ENCODE measurements around the gene DGKK. TPM values are rescaled to one million over a fixed set of nuclear protein-coding genes. Genes with fewer than 3 reads are reported as not detected.

Gene DGKK, protein sequence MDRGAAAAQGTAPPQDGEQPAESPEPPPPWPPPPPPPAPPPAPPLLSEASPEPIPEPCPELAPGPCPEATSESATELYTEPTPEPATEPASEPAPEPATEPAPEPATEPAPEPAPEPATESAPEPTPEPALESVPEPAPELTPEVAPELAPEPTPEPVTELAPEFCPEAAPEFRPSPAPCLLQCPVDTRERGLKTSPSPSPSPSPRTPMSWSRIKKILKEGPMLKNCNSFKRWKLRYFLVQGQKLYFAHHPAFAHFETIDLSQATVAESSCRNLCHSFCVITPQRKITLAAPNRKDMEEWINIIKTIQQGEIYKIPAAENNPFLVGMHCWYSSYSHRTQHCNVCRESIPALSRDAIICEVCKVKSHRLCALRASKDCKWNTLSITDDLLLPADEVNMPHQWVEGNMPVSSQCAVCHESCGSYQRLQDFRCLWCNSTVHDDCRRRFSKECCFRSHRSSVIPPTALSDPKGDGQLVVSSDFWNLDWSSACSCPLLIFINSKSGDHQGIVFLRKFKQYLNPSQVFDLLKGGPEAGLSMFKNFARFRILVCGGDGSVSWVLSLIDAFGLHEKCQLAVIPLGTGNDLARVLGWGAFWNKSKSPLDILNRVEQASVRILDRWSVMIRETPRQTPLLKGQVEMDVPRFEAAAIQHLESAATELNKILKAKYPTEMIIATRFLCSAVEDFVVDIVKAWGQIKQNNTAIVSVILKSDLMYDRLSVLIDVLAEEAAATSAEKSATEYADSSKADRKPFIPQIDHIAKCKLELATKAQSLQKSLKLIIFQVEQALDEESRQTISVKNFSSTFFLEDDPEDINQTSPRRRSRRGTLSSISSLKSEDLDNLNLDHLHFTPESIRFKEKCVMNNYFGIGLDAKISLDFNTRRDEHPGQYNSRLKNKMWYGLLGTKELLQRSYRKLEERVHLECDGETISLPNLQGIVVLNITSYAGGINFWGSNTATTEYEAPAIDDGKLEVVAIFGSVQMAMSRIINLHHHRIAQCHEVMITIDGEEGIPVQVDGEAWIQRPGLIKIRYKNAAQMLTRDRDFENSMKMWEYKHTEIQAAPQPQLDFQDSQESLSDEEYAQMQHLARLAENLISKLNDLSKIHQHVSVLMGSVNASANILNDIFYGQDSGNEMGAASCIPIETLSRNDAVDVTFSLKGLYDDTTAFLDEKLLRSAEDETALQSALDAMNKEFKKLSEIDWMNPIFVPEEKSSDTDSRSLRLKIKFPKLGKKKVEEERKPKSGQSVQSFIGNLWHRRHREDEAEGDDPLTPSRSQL
- 0.10 TPM in 1 of 2 replicates, not detected in the other for total RNA-seq (2014; rRNA removed; shearing (Covaris generic))

DNA sequence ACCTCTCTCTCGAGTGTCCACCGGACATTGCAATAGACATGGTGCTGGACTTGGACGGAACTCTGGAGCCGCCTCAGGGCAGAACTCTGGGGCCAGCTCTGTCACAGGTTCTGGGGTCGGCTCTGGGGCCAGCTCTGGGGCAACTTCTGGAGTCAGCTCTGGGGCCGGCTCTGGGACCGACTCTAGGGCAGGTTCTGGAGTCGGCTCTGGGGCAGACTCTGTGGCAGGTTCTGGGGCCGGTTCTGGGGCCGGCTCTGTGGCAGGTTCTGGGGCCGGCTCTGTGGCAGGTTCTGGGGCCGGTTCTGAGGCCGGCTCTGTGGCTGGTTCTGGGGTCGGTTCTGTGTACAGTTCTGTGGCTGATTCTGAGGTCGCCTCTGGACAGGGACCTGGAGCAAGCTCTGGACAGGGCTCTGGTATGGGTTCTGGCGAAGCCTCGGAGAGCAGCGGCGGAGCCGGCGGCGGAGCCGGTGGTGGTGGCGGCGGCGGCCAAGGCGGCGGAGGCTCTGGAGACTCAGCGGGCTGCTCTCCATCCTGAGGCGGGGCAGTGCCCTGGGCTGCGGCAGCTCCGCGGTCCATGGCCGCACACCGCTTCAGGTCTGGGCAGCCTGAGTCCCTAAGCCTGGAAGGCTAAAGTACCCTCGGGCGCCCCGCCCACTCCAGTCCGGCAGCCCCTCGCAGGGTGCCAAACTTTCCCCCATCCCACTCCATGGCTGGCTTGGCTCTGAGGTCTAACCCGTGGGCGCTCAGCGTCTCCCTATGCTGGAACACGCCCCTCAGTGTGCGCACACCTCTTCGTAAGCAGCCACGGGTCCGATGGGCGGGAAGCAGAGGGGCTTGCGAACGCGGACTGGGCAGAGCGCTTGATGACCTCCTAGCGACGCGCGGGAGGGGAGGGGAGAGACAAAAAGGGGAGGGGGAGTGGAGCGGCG is at the start of gene DGKK:
Gene DGKK, minus strand, starts transcription at position 723 of the 929 bp plus-strand sequence. Its CDS starts 147 bp downstream, at position 576.
- DNase-seq (ENCODE audit: low spot score) = no peak
- in situ Hi-C loops (cut with HindIII; ENCODE audit: low sequenced_read_pairs) = no loop called here

GRCh38 chrX:50514811-50515210 is 44.2 kb upstream of the DGKK start:
- no peak for DNase-seq (ENCODE audit: low spot score)
- in situ Hi-C loops (cut with HindIII; ENCODE audit: low sequenced_read_pairs) = no loop called here

- in situ Hi-C loops (cut with HindIII; ENCODE audit: low sequenced_read_pairs) = no loop called here
- DNase-seq (ENCODE audit: low spot score) = no peak
Observed at GRCh38 chrX:50497114-50497513, 26.5 kb upstream of the DGKK start.

- in situ Hi-C loops (cut with HindIII; ENCODE audit: low sequenced_read_pairs) = no loop called here
- no peak for DNase-seq (ENCODE audit: low spot score)
Observed at GRCh38 chrX:50495616-50496015, 25.0 kb upstream of the DGKK start.

- DNase-seq (ENCODE audit: low spot score) = no peak
- in situ Hi-C loops (cut with HindIII; ENCODE audit: low sequenced_read_pairs) = no loop called here
Observed at GRCh38 chrX:50492720-50493119, 22.1 kb upstream of the DGKK start.

DNA sequence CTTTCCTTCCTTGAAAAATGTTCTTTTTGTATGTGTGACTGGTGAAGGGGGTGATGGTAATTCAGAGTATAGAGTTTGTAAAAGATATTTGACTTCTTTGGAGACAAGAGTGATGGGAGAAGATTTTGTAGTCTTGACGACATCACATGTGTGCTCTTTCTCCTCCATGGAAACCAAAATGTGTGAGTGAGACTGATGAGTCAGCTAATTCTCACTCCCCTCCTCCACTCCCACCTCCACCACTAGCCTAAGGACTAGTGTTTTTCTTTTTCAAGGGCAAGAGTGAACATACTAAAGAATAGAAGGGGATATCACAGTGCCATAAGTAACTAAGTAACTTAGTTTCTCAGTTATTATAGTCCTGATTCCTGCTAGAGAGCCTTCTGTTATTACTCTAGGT is 14.0 kb upstream of the DGKK start:
- no peak for DNase-seq (ENCODE audit: low spot score)
- in situ Hi-C loops (cut with HindIII; ENCODE audit: low sequenced_read_pairs) = no loop called here

DNA sequence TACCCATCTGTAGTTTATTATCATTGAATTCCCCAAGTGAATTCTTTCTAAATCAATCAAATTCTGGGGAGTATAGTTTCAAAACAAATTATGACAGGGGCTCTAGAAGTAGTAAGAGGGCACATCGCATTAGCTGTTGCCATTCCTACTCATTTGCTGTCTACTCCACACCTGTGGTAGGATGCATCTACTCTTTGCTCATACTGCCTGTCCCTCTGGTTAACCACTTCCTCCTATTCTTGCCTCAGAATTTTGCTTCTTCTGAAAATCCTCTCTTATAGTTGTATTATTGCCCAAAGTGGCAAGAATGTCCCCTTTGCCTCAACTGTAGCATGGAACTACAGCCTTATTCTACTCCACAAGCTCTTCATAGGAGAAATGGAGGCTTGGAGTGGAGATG is 12.7 kb upstream of the DGKK start:
- in situ Hi-C loops (cut with HindIII; ENCODE audit: low sequenced_read_pairs) = no loop called here
- DNase-seq (ENCODE audit: low spot score) = no peak

DNA sequence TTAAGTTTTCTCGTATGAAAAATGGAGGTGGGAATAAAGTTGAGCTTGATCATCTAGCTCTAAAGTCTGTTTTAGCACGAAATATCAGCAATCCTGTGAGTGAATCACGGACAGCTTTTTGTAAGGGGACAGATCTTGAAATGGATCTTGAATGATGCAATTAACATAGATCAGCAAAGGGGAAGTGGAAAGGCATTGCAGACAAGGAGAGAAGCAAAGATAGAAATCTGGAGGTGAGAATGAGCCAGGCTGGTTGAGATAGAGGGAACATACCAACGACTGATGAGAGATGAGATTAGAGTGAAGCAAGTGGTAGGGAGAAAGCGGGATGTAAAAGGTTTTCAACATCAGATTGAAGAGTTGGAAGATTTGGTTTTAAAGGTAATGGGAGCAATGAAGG is 4.6 kb upstream of the DGKK start:
- no peak for DNase-seq (ENCODE audit: low spot score)
- in situ Hi-C loops (cut with HindIII; ENCODE audit: low sequenced_read_pairs) = no loop called here

DNA sequence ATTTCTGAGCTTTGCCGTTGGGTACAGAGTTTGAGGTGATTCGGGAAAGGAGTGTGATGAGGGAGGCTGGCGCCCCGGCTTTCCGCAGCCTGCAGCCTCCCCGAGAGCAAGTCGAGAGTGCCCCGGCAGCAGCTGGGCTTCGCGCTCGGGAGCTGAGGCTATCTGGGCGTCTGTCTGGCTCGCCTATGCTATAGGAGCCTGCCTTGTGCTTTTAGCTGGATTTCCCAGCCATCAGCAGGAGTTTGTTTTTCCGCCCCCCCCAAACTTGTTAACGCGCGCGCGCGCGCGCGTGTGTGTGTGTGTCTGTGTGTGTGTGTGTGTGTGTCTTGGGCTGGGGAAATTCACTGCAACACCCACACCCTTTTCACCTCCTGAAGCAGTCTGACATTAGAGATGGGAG is 765 bp upstream of the DGKK start:
- in situ Hi-C loops (cut with HindIII; ENCODE audit: low sequenced_read_pairs) = no loop called here
- DNase-seq (ENCODE audit: low spot score) = no peak

- no peak for DNase-seq (ENCODE audit: low spot score)
- in situ Hi-C loops (cut with HindIII; ENCODE audit: low sequenced_read_pairs) = no loop called here
Observed at GRCh38 chrX:50469206-50469605, 1.4 kb downstream of the DGKK start.

GRCh38 chrX:50459615-50460014 is 11.0 kb downstream of the DGKK start:
- no peak for DNase-seq (ENCODE audit: low spot score)
- in situ Hi-C loops (cut with HindIII; ENCODE audit: low sequenced_read_pairs) = no loop called here

DNA sequence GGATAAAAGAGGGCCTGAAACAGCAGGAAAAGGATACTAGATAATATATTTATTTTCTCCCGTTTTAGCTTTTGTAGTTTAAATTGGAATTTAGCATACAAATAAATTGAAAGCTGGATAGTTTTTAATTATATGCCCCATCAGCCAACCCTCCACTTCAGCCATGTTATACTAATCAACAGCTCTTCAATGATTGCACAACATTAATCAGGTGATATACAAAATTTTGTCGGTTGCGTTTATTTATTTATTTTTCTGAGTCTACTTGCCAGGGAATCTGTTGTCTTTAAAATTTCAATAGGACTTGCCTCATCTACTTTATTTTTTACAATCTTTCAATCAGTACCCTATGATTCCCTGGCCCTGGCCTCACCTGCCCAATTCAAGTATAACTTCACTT is 12.1 kb downstream of the DGKK start:
- in situ Hi-C loops (cut with HindIII; ENCODE audit: low sequenced_read_pairs) = no loop called here
- no peak for DNase-seq (ENCODE audit: low spot score)

- no peak for DNase-seq (ENCODE audit: low spot score)
- in situ Hi-C loops (cut with HindIII; ENCODE audit: low sequenced_read_pairs) = no loop called here
Observed at GRCh38 chrX:50456712-50457484, 13.7 kb downstream of the DGKK start.

DNA sequence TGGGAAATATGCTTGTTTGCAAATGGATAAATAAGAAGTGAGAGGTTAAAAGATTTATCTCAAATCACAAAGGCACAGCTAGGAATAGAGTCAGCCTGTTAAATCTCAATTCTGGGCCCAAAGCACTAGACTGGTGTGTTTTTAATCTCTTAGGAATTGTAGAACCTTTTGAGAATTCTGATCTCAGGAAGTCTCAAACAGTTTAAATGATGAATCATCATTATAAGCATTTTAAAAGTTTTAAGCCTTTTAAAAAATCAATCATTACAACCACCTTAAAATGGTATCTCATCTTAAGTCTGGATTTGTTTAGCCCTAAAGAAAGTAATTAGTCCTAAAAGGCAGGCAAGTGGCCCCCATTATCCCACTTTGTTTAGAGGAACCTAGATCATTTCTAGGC is 17.8 kb downstream of the DGKK start:
- in situ Hi-C loops (cut with HindIII; ENCODE audit: low sequenced_read_pairs) = no loop called here
- no peak for DNase-seq (ENCODE audit: low spot score)

DNA sequence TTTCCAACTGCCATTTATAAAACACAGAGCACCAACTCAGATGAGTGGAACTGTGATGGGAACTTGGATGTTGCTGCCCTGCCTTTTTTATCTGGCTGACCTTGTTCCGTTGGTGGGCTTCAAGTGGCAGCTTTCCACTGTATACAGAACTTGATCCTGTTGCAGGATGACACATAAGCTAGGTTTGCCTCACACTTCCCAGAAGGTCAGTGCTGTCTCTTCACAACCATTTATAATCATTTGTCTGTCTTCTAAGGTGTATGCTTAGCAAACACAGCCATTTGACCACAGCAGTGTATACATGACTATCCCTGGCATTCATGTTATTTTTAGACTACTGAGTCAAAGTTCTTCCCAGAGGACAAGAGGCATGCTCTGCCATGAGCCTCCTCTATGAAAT is 20.3 kb downstream of the DGKK start:
- in situ Hi-C loops (cut with HindIII; ENCODE audit: low sequenced_read_pairs) = no loop called here
- DNase-seq (ENCODE audit: low spot score) = no peak

DNA sequence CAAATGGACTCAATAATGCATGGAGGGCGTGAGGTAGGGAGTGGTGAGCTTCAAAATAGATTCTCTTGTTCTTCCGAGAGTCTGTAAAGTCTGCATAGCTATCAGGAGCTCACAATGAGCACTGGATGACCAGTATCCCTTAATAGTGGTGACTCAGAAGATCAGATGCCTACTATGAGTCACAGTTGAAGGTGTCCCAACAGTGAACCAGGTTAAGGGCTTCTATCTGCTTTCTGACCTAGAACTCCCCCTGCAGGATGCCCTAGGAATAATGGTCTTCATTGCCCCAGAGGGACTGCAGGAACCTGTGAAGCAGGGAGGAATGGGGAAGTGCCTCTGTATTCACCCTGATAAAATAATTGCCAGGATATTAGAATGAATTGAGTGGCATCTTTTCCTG is 22.1 kb downstream of the DGKK start:
- no peak for DNase-seq (ENCODE audit: low spot score)
- in situ Hi-C loops (cut with HindIII; ENCODE audit: low sequenced_read_pairs) = no loop called here

DNA sequence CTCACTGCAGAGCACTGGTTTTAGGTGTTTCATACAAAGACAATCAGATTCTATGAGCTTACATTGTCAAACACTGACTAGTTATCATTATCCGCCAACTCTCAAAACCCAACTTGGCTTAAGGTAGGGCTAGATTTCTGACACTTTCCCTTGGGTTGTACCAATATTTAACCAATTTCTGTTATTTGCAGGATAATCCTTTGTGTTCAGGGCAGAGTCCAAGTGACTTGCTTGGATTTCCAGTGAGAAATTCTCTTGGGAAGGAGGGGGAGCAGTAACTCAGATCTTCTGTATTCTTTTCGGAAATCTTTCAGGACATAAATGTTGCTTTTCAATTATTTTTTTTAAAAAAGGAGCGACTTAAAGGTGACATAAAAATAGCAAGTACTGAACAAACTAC is 23.1 kb downstream of the DGKK start:
- in situ Hi-C loops (cut with HindIII; ENCODE audit: low sequenced_read_pairs) = no loop called here
- DNase-seq (ENCODE audit: low spot score) = no peak
